Activated B cell treated with CpG ODN at 0.5 μM for 24 hours (primary cell): ENCODE measurements around the gene VAV2. TPM values are rescaled to one million over a fixed set of nuclear protein-coding genes. Genes with fewer than 3 reads are reported as not detected.

Source experiments
- ATAC-seq: fragments of 200-7000 bp; cut with Tn5 transposase; one replicate; pipeline ENCODE4 v1.10.0; 2021; ENCODE audit warnings: low read depth, mild to moderate bottlenecking, moderate library complexity
- CTCF ChIA-PET: fragments of 350-600 bp; sonication (Branson Sonifier 250); formaldehyde crosslinking; loops from one replicate; lab custom pipeline; 2021; ENCODE audit warnings: antibody characterized with exemption; lab: Charles Lee
- POLR2A ChIA-PET: fragments of 350-600 bp; sonication (Branson Sonifier 250); formaldehyde crosslinking; loops from one replicate; lab custom pipeline; 2021; ENCODE audit warnings: antibody characterized with exemption; lab: Charles Lee
- DNase-seq: peaks from one replicate; pipeline ENCODE4 v3.0.0; 2022
- H3K27ac Mint-ChIP-seq: one replicate; pipeline ENCODE4 v1.8.0; 2020; ENCODE audit warnings: mixed read lengths
- H3K27me3 Mint-ChIP-seq: one replicate; pipeline ENCODE4 v1.8.0; 2021; ENCODE audit warnings: mixed read lengths
- H3K36me3 Mint-ChIP-seq: one replicate; pipeline ENCODE4 v1.8.0; 2021; ENCODE audit warnings: low read depth, mixed read lengths
- H3K4me1 Mint-ChIP-seq: one replicate; pipeline ENCODE4 v1.8.0; 2021; ENCODE audit warnings: mixed read lengths
- H3K4me3 Mint-ChIP-seq: one replicate; pipeline ENCODE4 v1.8.0; 2020; ENCODE audit warnings: mild to moderate bottlenecking, mixed read lengths
- H3K9me3 Mint-ChIP-seq: one replicate; pipeline ENCODE4 v1.8.0; 2020; ENCODE audit warnings: mixed read lengths
- intact Hi-C: fragments of 100-400 bp; cut with micrococcal nuclease; formaldehyde crosslinking; loops from one replicate; pipeline ENCODE4 v1.15.1; 2024
- total RNA-seq: library from RNA; stranded (reverse); gene quantifications from 2 replicates; pipeline ENCODE4 v1.2.3, GENCODE V29; 2022
- TF ChIP-seq, protein P1 (sequence below): fragments of 200-600 bp; IDR thresholded peaks from one replicate; pipeline ENCODE4 v1.8.0; 2022; ENCODE audit warnings: antibody characterized with exemption, mild to moderate bottlenecking

The VAV2 gene
- total RNA-seq, 1 donor from 2014 or later, result 99.6 TPM

DNA sequence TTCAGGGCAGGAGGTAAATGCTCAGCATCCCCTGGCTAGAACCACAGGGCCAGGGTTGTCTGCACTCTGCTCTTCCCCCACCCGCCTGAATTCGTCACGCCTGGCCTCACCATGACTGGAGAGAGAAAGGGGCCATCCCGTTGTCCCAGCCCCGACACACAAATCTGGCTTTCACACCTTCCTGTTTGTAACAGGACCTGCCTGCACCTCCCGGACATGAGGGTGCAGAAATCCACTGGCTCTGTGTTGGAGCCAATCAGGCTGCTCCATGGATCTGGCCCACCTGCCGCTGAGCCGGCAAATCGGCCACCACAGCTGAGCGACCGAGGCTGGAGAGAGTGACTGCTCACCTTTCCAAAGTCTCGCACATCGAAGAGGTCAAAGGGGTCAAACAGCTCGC lies 53.4 kb downstream of the VAV2 start:
- no peak for ATAC-seq
- H3K4me1 Mint-ChIP-seq, result peaks cover 29% of the 10 kb centered on the region
- POLR2A ChIA-PET, result interaction anchor here (1.2 to 3.8 kb wide), 2 partner anchors 8 to 17 kb away, joined by 4 to 14 read pairs; no protein-coding TSS in a partner anchor

DNA sequence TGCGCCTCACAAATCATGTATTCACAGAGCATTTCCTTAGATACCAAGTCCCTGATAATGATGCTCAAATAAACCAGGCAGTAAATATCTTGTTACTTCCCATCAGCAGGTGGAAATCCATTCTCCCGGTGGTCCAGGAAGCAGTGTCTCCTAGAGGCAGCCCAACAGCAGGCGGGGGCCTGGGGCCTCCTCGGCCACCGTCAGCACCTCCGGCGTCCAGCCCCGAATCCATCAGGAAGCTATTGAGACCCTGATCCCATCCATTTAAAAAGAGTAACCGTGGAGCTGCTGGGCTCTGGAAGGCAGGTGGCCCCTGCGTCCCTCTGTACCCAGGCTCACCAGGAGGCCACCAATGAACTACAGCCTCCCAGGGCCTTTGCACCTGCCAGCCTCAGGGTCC lies 54.0 kb downstream of the VAV2 start:
- H3K4me3 Mint-ChIP-seq, result no peak overlapping the region
- ChIA-PET POLR2A (no interaction called here), CTCF (no interaction called here)
- H3K36me3 Mint-ChIP-seq, result peaks cover 44% of the 10 kb centered on the region
- H3K4me1 Mint-ChIP-seq, result peaks cover 31% of the 10 kb centered on the region
- DNase-seq, result no peak
- H3K27me3 Mint-ChIP-seq, result no peaks in the 10 kb centered on the region
- no peaks in the 10 kb centered on the region for H3K9me3 Mint-ChIP-seq
- H3K27ac Mint-ChIP-seq, result no peak overlapping the region
- TF ChIP-seq, protein P1, sequence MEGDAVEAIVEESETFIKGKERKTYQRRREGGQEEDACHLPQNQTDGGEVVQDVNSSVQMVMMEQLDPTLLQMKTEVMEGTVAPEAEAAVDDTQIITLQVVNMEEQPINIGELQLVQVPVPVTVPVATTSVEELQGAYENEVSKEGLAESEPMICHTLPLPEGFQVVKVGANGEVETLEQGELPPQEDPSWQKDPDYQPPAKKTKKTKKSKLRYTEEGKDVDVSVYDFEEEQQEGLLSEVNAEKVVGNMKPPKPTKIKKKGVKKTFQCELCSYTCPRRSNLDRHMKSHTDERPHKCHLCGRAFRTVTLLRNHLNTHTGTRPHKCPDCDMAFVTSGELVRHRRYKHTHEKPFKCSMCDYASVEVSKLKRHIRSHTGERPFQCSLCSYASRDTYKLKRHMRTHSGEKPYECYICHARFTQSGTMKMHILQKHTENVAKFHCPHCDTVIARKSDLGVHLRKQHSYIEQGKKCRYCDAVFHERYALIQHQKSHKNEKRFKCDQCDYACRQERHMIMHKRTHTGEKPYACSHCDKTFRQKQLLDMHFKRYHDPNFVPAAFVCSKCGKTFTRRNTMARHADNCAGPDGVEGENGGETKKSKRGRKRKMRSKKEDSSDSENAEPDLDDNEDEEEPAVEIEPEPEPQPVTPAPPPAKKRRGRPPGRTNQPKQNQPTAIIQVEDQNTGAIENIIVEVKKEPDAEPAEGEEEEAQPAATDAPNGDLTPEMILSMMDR, result no peak
- no peak for ATAC-seq
- intact Hi-C loops, result no loop called here

More for the DNA sequence above, 53.4 kb downstream of the VAV2 start:
- no peaks in the 10 kb centered on the region for H3K27me3 Mint-ChIP-seq
- peak overlapping the region; percentile 60 for H3K27ac Mint-ChIP-seq
- H3K4me3 Mint-ChIP-seq, result no peak overlapping the region
- TF ChIP-seq, protein P1, result no peak
- CTCF ChIA-PET, result interaction anchor here (1.0 kb wide), 1 partner anchor 56 kb away, joined by 3 read pairs; no protein-coding TSS in a partner anchor
- DNase-seq, result no peak
- peaks cover 38% of the 10 kb centered on the region for H3K36me3 Mint-ChIP-seq
- intact Hi-C loops, result no loop called here
- no peaks in the 10 kb centered on the region for H3K9me3 Mint-ChIP-seq

DNA sequence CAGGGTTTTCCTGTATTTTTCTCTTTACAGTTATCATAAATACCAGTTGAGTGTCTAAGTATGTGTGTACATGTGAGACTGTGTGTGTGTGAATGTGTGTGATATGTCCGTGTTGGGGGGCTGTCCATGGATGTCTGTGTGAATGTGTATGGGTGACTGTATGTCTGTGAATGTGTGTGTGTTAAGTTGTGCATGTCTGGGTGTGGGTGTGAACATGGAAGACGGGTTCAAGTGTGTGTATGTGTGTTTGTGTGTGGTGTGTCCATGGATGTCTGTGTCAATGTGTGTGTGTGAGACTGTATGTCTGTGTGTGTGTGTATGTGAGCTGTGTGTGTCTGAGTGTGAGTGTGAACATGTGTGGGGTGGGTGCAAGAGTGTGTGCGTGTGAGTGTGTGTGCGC lies 55.0 kb downstream of the VAV2 start:
- TF ChIP-seq, protein P1, result no peak
- intact Hi-C loops, result no loop called here
- ATAC-seq (no peak), DNase-seq (no peak)
- Mint-ChIP-seq H3K4me1 (peaks cover 27% of the 10 kb centered on the region), H3K36me3 (peaks cover 46% of the 10 kb centered on the region), H3K27me3 (no peaks in the 10 kb centered on the region), H3K9me3 (no peaks in the 10 kb centered on the region), H3K27ac (no peak overlapping the region), H3K4me3 (no peak overlapping the region)
- POLR2A ChIA-PET, result no interaction called here
- CTCF ChIA-PET, result no interaction called here

DNA sequence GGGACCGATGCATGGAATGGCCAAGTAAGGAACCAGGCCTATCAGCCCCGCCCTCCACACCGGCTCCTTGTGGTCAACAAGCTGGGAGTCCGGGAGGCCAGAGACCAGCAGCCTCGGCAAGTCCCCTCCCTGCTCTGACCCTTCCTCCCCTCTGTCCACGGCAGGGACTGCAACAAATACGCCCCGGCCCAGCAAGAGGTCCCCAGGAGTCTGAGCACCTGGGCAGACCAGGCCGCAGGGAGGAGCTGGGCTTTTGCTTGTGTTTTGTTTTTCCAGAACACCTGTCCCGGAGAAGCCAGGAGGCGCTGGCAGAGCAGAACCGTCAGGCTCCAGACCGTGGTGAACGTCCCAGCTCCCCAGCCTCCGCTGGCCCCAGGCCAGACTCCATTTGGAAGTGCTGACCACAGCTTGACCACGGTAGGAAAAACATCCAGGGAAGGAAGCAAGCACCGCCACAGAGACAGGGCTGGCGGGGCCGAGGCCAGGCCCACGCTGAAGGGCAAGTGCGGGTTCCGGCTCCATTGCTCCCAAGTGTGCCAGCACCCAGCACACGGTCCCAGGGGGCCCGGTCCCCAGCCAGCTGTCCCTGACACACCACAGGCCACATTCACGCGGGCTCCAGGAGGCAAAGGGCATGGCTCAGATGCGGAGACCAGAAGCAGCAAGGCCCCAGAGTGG lies 56.7 kb downstream of the VAV2 start:
- intact Hi-C loops, result no loop called here
- POLR2A ChIA-PET, result interaction anchor here (0.7 to 1.4 kb wide), 4 partner anchors 9 to 54 kb away, joined by 4 to 8 read pairs (median 6); no protein-coding TSS in a partner anchor
- Mint-ChIP-seq H3K9me3 (no peaks in the 10 kb centered on the region), H3K27me3 (no peaks in the 10 kb centered on the region), H3K4me1 (peaks cover 29% of the 10 kb centered on the region), H3K4me3 (no peak overlapping the region), H3K27ac (no peak overlapping the region), H3K36me3 (peaks cover 36% of the 10 kb centered on the region)
- ATAC-seq (no peak), DNase-seq (no peak)
- CTCF ChIA-PET, result interaction anchor here (1.5 kb wide), 1 partner anchor 59 kb away, joined by 4 read pairs; no protein-coding TSS in a partner anchor
- TF ChIP-seq, protein P1, result no peak

DNA sequence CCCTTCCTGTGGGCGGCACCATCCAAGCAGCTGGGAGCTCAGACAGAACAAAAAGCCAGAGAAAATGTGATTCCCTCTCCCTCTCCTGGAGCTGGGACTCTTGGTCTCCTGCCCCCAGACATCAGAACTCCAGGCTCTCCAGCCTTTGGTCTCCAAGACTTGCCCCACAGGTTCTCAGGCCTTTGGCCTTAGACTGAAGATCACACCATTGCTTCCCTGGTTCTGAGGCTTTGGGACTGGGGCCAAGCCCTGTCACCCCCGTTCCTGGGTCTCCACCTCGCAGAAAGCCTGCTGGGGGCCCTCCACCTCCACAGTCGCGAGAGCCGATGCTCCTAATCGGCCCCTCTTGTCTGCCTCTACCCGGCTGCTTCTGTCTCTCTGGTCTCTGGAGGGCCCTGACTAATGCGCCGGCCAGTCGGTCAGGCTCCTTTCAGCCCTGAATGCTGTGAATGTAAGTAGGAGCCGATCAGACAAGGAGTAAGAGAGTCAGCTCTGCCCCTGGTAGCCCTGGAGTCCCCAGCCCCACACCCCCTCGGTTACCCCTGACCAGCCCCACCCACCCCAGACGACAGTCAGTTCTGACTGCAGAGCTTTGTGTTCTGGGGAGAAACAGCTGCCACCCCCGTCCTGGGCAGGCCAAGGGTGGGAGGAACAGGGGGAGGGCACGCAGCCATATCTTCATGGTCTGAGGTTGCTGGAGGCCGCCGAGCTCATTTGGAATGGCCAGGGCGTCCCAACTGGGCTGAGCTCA lies 57.5 kb downstream of the VAV2 start:
- TF ChIP-seq, protein P1, result no peak
- intact Hi-C loops, result no loop called here
- Mint-ChIP-seq H3K4me3 (no peak overlapping the region), H3K27ac (no peak overlapping the region), H3K27me3 (no peaks in the 10 kb centered on the region), H3K36me3 (peaks cover 40% of the 10 kb centered on the region), H3K4me1 (peaks cover 33% of the 10 kb centered on the region), H3K9me3 (no peaks in the 10 kb centered on the region)
- POLR2A ChIA-PET, result interaction anchor here (0.7 to 1.4 kb wide), 2 partner anchors 10 to 32 kb away, joined by 6 to 8 read pairs; no protein-coding TSS in a partner anchor
- DNase-seq (no peak), ATAC-seq (no peak)
- CTCF ChIA-PET, result interaction anchor here (1.5 kb wide), 1 partner anchor 60 kb away, joined by 4 read pairs; no protein-coding TSS in a partner anchor
